GM18498 (cell line): Measurements from ENCODE around the gene GASK1A.
"Not testable (repeated sequence)": the region's sequence is repeated elsewhere in the genome, so short reads cannot be mapped to it uniquely, and the experiment has no call there.

Source experiments
- ATAC-seq: cut with Tn5 transposase; IDR thresholded peaks from one replicate; pipeline ENCODE4 v1.9.1; 2021; ENCODE audit warnings: mild to moderate bottlenecking, moderate library complexity; ENCODE audit not compliant: unreplicated experiment

The GASK1A gene

DNA sequence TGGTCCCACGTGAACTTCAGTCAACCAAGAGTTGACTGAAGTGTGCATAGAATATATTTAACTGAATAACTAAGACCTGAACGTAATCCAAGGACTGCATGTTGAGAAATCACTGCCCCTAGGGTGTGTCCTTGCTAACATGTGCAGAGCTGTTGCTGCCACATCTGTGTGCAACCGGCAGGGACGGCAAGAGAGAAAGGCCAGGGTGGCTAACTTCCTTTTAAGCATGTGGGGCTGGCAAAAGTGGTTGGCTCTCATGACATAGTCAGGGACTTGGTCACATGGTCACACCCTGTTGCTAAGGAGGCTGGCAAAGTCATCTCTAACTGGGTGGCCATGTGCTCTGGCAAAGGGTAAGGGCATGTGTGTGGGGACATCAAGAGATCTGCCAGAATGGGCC lies 52.4 kb downstream of the GASK1A start:
- ATAC-seq: no peak

GRCh38 chr3:43031889-43032545 lies 52.9 kb downstream of the GASK1A start:
- ATAC-seq: no peak

DNA sequence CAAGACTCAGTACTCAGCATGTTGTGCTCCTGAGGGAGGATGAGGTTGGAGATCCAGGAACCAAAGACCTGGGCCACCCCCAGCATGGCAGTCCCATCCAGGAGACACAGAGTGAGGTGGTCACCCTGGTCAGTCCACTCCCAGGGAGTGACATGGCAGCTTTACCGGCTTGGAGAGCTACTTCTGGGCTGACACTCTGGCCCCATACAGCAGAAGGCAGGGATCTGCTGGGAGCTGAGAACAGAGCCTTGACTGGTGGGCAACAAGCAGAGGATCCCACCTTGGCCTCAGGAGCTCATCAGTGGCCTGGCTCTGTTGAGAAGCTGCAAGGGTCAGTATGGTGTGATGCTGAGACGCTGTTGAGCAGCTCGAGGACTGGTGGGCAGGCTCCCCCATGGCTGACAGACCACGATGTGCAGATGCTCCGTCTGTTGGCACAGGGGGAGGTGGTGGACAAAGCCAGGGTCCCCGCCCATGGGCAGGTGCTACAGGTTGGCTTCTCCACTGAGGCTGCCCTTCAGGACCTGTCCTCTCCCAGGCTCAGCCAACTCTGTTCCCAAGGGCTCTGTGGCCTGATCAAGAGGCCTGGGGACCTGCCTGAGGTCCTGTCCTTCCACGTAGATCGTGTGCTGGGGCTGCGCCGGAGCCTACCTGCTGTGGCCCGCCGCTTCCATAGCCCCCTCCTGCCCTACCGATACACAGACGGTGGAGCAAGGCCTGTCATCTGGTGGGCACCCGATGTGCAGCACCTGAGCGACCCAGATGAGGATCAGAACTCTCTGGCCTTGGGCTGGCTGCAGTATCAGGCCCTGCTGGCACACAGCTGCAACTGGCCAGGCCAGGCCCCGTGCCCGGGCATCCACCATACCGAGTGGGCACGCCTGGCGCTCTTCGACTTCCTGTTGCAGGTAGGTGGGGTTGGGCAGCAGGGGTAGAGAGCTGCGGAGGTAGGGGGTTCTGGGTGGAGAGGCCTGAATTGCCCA lies 53.8 kb downstream of the GASK1A start:
- no peak for ATAC-seq

DNA sequence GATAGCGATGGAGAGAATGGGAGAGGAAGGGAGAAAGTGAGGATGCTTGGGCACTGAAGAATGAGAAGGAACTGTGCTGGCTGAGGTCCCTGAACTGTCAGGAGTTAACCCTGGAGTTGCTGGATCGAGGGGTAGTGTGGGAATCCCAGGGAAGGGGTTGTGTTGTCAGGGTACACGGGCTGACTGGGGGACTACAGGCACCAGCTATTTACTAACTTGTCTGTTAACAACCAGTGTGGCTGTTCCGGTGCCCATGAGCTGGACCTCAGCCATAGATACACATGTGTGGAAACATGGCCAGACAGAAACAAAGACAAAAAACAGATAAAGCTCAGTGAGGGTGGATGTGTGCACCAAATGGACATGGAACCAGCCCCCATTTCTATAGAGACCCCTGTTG lies 55.1 kb downstream of the GASK1A start:
- no peak for ATAC-seq

DNA sequence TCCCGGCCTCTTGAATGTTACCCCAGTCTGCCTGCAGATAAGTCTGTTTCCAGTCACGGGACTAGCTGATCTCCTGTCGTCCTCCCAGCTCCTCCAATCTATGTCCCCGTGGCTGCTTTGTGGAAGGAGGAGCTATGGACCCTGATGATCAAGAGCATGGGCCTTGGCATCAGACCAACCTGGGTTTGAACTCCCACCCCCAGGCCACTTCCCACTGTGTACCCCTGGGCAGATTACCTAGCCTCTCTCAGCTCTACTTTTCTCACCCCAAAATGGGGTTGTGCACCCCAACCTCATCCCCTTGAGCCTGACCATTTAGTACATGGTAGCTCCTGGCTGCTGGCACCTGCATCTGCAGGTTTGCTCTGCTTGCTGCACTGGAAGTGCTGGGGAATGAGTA lies 55.8 kb downstream of the GASK1A start:
- no peak for ATAC-seq

DNA sequence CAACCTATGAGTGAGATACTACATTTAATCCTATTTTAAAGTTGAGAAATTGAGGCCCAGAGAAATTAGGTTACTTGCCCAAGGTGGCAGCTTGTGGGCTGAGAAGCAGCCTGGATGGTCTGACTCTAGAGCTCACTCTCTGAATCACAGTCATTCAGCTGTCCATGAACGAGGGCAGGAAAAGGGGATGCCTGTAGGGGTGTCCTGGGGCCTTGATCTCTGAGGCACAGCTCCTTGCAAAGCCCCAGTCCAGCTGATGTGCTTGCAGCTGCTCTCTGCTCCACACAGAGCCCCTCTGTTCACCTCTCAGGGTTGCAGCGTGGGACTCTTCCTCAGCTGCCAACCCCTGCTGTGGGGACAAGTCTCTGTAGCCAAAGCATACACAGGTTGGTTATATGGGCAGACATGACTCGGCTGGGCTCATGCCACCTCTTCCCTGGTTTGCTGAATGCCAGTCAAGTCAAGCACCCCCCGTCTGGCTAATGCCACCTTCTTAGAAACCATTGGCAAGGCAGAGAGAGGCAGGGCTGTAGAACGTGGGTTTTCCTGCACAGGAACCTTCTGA lies 56.8 kb downstream of the GASK1A start:
- ATAC-seq: no peak

GRCh38 chr3:43036621-43037423 lies 57.7 kb downstream of the GASK1A start:
- no peak for ATAC-seq

- ATAC-seq: no peak
These were observed 58.9 kb downstream of the GASK1A start for GRCh38 chr3:43038010-43038409.

DNA sequence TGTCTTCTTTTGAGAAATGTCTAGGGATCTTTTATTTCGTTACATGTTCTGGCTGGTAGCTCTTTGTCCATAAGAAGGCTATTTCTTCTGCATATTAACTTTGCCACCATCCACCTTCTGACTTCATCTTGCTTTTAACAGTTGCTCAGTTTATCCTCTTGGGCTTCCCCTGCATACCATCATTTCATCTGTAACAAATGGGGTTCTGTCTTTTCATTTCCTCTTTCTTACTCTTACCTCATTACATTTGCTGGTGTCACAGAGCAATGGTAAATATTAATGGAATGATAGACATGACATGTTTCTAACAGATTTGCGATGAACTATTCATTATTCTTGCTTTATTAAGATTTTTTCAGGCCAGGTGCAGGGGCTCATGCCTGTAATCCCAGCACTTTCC lies 62.4 kb downstream of the GASK1A start:
- ATAC-seq: no peak

DNA sequence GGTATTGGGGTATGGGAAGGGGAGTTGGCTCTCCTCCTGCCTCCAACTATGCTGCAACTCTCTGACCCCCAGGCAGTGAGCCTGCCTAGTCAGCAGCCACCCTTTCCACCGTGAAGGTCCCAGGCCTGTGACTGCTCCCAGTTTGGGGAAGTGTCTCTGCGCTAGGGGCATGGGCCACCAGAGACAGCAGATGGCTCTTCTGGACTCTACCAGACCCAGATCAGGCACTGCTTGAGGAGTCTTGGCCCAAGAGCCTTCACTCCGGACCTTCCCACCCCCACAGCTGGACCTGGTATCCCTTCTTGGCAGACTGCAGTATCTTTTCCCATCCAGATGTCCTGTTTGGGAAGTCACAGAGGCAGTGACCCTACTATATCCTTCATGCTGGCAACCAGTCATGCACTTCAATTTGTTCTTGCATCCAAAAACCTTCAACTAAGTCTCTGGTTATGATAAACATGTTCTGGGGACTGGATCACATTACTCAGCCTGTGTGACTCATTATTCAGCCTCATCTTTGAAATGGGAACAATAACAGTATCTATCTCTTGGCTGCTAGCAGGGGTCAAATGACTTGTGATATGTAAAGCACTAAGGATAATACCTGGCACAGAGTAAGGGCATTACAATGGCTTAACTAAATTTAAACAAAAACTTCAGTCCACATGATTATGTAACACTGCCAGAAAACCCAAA lies 64.1 kb downstream of the GASK1A start:
- ATAC-seq: no peak

DNA sequence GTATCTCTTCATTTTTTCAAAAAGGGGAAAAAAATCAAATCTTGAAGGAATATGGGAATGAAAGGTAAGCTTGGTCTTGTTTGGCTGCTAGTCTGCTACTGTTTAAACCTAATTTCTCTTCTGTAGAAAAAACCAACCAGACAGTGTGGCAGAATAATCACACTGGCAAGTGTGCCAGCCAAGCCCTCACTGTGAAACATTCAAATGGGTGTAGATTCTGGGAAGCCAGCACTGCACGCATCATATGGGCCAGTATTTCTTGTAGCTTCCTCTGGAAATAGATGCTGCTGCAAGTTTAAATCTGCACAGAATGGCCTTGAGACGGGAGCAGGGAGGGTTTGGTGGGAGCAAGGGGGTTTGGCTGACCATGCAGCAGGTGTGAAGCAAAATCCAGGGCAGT lies 64.7 kb downstream of the GASK1A start:
- ATAC-seq: no peak

DNA sequence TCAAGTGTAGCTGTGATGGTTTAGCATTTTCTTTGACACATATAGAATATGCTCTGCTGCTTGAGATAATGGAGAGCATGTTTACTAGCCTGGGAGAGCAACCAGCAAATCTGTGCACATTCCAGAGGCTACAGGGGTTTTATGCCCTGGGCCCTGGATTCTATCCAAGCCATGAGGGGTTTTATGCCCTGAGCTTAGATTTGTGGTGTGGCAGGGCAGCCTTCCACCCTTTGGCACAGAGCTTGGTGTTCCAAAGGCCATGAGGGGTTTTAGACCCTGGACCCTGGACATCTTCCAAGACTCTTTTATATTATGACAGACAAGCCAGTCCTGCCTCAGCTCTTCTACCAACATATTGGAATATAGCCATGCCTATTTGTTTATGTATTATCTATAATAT lies 66.0 kb downstream of the GASK1A start:
- not testable (repeated sequence) for ATAC-seq

- no peak for ATAC-seq
These were observed 67.5 kb downstream of the GASK1A start for GRCh38 chr3:43046583-43046982.

DNA sequence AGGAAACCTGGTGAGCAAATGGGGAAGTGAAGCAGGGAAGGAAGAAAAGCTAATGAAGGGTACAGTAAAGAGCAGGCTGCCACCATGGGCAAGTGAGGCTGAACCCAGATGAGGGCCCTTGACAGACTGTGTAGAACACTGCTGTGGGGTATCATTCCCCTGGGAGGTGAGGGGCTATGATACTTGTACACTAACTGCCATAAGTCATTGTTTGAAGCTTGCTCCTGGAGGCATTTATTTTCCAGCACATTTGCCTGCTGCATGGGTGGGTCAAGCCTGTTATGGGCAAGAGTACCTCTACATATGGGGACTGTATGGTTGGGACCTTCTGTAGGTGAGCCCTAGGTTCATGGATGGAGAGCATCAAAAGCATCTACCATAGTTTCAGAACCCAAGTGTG lies 69.4 kb downstream of the GASK1A start:
- ATAC-seq: no peak

- no peak for ATAC-seq
These were observed 74.2 kb downstream of the GASK1A start for GRCh38 chr3:43053291-43053690.

GRCh38 chr3:43054754-43055153 lies 75.6 kb downstream of the GASK1A start:
- ATAC-seq: no peak

- ATAC-seq: no peak
These were observed 76.3 kb downstream of the GASK1A start for GRCh38 chr3:43055393-43055792.

GRCh38 chr3:43055806-43056770 lies 77.0 kb downstream of the GASK1A start:
- no peak for ATAC-seq

- ATAC-seq: no peak
These were observed 80.3 kb downstream of the GASK1A start for GRCh38 chr3:43059456-43059855.
